ENCODE measurements around the gene BIRC3. TPM values are rescaled to one million over a fixed set of nuclear protein-coding genes. Genes with fewer than 3 reads are reported as not detected.
A peak's percentile ranks its signal among the peaks of the same experiment; 100 is the strongest.

Gene BIRC3
- total and polyA plus RNA-seq, 2 of the 8 experiments (the other 6 are each of a cell fraction or from before 2014, with no cell fraction given): 0.08 to 0.20 TPM

- TF ChIP-seq CTCF (IDR thresholded peaks at IDR 0.05; ENCODE audit: control extremely low read depth in 1 of 3, insufficient read depth in 1 of 3, low read depth in 1 of 3, low read length in 3 of 3): peak in 1 of 3 experiments; percentile 11; a peak in 1 of 4 replicates
- TF ChIP-seq JUND (IDR thresholded peaks at IDR 0.05; ENCODE audit: low read length): no peak
- no peak overlapping the region for H2BK120ac ChIP-seq (replicated peaks; ENCODE audit: low read depth, low read length)
- peaks cover 0 to 6% (median 2%) of the 10 kb centered on the region in 4 experiments; a peak in 2 of 7 replicates for H3K4me1 ChIP-seq (replicated peaks in 1 of 4; ENCODE audit: control insufficient read depth in 3 of 4, insufficient read depth in 4 of 4, low read length in 3 of 4)
- no peak overlapping the region for H3K14ac ChIP-seq (ENCODE audit: insufficient read length)
- H3K4ac ChIP-seq (replicated peaks; ENCODE audit: insufficient read length, low read depth, low read length): no peak overlapping the region
- CTCF ChIA-PET (ENCODE audit: partially characterized antibody): interaction anchor here (0.5 to 5.4 kb wide), 11 partner anchors 10 to 220 kb away, joined by 3 to 37 read pairs (median 3); no protein-coding TSS in a partner anchor
- POLR2A ChIA-PET (ENCODE audit: partially characterized antibody): interaction anchor here (1.1 to 1.9 kb wide), 3 partner anchors 11 to 342 kb away, joined by 3 to 9 read pairs (median 3); no protein-coding TSS in a partner anchor
- peak overlapping the region; percentile 0; the same call in 1 of the 2 replicates for H3K18ac ChIP-seq (ENCODE audit: extremely low read depth, low read length)
- no peak overlapping the region for H3K27ac ChIP-seq (ENCODE audit: low read depth, low read length)
- no peaks in the 10 kb centered on the region for H3K9me3 ChIP-seq (ENCODE audit: insufficient read depth in 2 of 2, low read depth in 1 of 2, low read length in 1 of 2)
- H4K20me1 ChIP-seq (replicated peaks in 1 of 2; ENCODE audit: control insufficient read depth in 1 of 2, insufficient read depth in 2 of 2, low read length in 2 of 2): no peaks in the 10 kb centered on the region
- no peaks in the 10 kb centered on the region for H3K79me2 ChIP-seq (ENCODE audit: control insufficient read depth in 1 of 2, insufficient read depth in 2 of 2, low read length in 2 of 2)
- no peak for DNase-seq (ENCODE audit: low read depth in 1 of 2, low spot score in 2 of 2)
- H2BK12ac ChIP-seq (ENCODE audit: low read depth, low read length): no peak overlapping the region
- peak overlapping the region in 1 of 4 experiments; percentile 35; a peak in 2 of 8 replicates for H3K4me3 ChIP-seq (ENCODE audit: extremely low read depth in 1 of 4, insufficient read depth in 2 of 4, low read depth in 3 of 4, low read length in 4 of 4)
- H3K79me1 ChIP-seq (ENCODE audit: low read depth, low read length): no peaks in the 10 kb centered on the region
- no peak overlapping the region for H4K8ac ChIP-seq (ENCODE audit: extremely low read depth, insufficient read depth, low read length)
- WGBS, 2 experiments (ENCODE audit: extremely low coverage in 1 of 2, insufficient coverage in 1 of 2, insufficient read length in 1 of 2, insufficient replicate concordance in 2 of 2, low coverage in 1 of 2, low lambda C conversion rate in 2 of 2, missing lambda C conversion rate in 1 of 2): 30% methylated on average over 13 of the region's 13 CpGs; no CpG with 5 or more reads in 1 of the 2 experiments
- H4K5ac ChIP-seq (ENCODE audit: insufficient read length, low read depth, low read length): no peak overlapping the region
- H2BK20ac ChIP-seq (ENCODE audit: low read length): no peak overlapping the region
- H3K23ac ChIP-seq (ENCODE audit: insufficient read length): no peak overlapping the region
- no peak overlapping the region for H4K91ac ChIP-seq (replicated peaks; ENCODE audit: insufficient read length, low read length)
- H3K9ac ChIP-seq (replicated peaks in 1 of 4; ENCODE audit: extremely low read depth in 1 of 4, low read depth in 3 of 4, low read length in 3 of 4): no peak overlapping the region
- no peaks in the 10 kb centered on the region for H3K36me3 ChIP-seq (ENCODE audit: control insufficient read depth in 2 of 4, insufficient read depth in 4 of 4, low read length in 3 of 4)
- H2AK5ac ChIP-seq (ENCODE audit: low read depth, low read length): no peak overlapping the region
- FAIRE-seq: no peak
- H3K56ac ChIP-seq (replicated peaks; ENCODE audit: insufficient read length, low read depth, low read length): no peak overlapping the region
- no peak overlapping the region for H2BK5ac ChIP-seq (ENCODE audit: low read depth, low read length)
- no peak overlapping the region for H2BK15ac ChIP-seq (ENCODE audit: low read length)
- H2AFZ ChIP-seq (ENCODE audit: low read length): peak overlapping the region; percentile 71; the same call in 1 of the 2 replicates
- H3K23me2 ChIP-seq (ENCODE audit: low read depth, low read length): no peaks in the 10 kb centered on the region
- peak overlapping the region; percentile 51 to 65 for H3K4me2 ChIP-seq (ENCODE audit: insufficient read depth in 1 of 2, low read depth in 2 of 2, low read length in 2 of 2)
- no peaks in the 10 kb centered on the region for H3K27me3 ChIP-seq (replicated peaks in 1 of 4; ENCODE audit: control insufficient read depth in 3 of 4, extremely low read depth in 1 of 4, insufficient read depth in 3 of 4, low read length in 3 of 4)
Measured at GRCh38 chr11:102279641-102280170, 37.6 kb upstream of the BIRC3 start.
